Common myeloid progenitor, CD34-positive (primary cell): ENCODE measurements around the gene TMEM119.

ENCODE experiments used
- CTCF ChIA-PET: fragments of 350-600 bp; sonication (Branson Sonifier 250); formaldehyde crosslinking; loops from one replicate; lab custom pipeline; 2021; ENCODE audit warnings: antibody characterized with exemption; lab: Charles Lee
- POLR2A ChIA-PET: fragments of 350-600 bp; sonication (Branson Sonifier 250); formaldehyde crosslinking; loops from one replicate; lab custom pipeline; 2021; ENCODE audit warnings: antibody characterized with exemption; lab: Charles Lee
- DNase-seq, 3 donors: peaks; one replicate each; pipeline versions ENCODE4 v3.0.0 to v3.0.0-alpha.2; 2013
- H3K27ac ChIP-seq, 2 experiments: 1 replicate in 1 of 2; 2 replicates in 1 of 2; pipeline ENCODE4 v1.7.0; 2013; ENCODE audit warnings: inconsistent platforms in 2 of 2, low read length in 2 of 2, mild to moderate bottlenecking in 2 of 2, low read depth in 1 of 2, moderate library complexity in 1 of 2; ENCODE audit not compliant: severe bottlenecking in 2 of 2, insufficient read depth in 1 of 2, poor library complexity in 1 of 2
- H3K27me3 ChIP-seq, 5 experiments: replicated peaks in 2 of 5; 1 replicate in 3 of 5; 2 replicates in 2 of 5; pipeline versions ENCODE4 v1.6.1 to v1.7.0; 2013; ENCODE audit warnings: low read length in 4 of 5, mild to moderate bottlenecking in 2 of 5, moderate library complexity in 2 of 5, inconsistent platforms in 1 of 5; ENCODE audit not compliant: insufficient read depth in 5 of 5, control insufficient read depth in 4 of 5
- H3K36me3 ChIP-seq, 4 experiments: 1 replicate in 2 of 4; 2 replicates in 2 of 4; pipeline versions ENCODE4 v1.6.1 to v1.7.0; 2013; ENCODE audit warnings: low read length in 3 of 4, control low read depth in 1 of 4, mild to moderate bottlenecking in 1 of 4; ENCODE audit not compliant: control insufficient read depth in 4 of 4, insufficient read depth in 4 of 4
- H3K4me1 ChIP-seq, 4 experiments: 1 replicate in 3 of 4; 2 replicates in 1 of 4; pipeline versions ENCODE4 v1.6.1 to v1.7.1; 2013; ENCODE audit warnings: low read length in 3 of 4, mild to moderate bottlenecking in 3 of 4, control low read depth in 1 of 4, inconsistent platforms in 1 of 4, moderate library complexity in 1 of 4; ENCODE audit not compliant: control insufficient read depth in 4 of 4, insufficient read depth in 4 of 4; ENCODE audit errors: control extremely low read depth in 1 of 4
- H3K4me3 ChIP-seq, 7 experiments: 1 replicate in 4 of 7; 2 replicates in 3 of 7; pipeline versions ENCODE4 v1.5.1 to v1.7.0; 2013; ENCODE audit warnings: mild to moderate bottlenecking in 7 of 7, low read length in 6 of 7, moderate library complexity in 6 of 7, inconsistent platforms in 2 of 7, low read depth in 2 of 7, control low read depth in 1 of 7; ENCODE audit not compliant: insufficient read depth in 4 of 7, control insufficient read depth in 1 of 7; ENCODE audit errors: extremely low read depth in 1 of 7
- H3K9me3 ChIP-seq, 5 experiments: 1 replicate in 4 of 5; 2 replicates in 1 of 5; pipeline versions ENCODE4 v1.6.1 to v1.7.1; 2013; ENCODE audit warnings: low read length in 4 of 5, mild to moderate bottlenecking in 2 of 5, inconsistent platforms in 1 of 5, low read depth in 1 of 5, moderate library complexity in 1 of 5; ENCODE audit not compliant: control insufficient read depth in 4 of 5, insufficient read depth in 2 of 5; ENCODE audit errors: control extremely low read depth in 1 of 5
- WGBS: methylation state at CpG from one replicate; pipeline ENCODE4 v1.1.5; 2013; ENCODE audit not compliant: insufficient coverage; 5-methylcytosine and 5-hydroxymethylcytosine counted together

TMEM119 gene

GRCh38 chr12:108616359-108616758, 18.5 kb upstream of the TMEM119 start:
- Histone ChIP-seq H3K36me3 (peaks cover 0 to 14% (median 12%) of the 10 kb centered on the region in 4 experiments), H3K4me3 (peak overlapping the region in 1 of 7 experiments; percentile 7), H3K9me3 (peaks cover 0 to 6% (median 0%) of the 10 kb centered on the region in 5 experiments), H3K4me1 (peaks cover 3 to 40% (median 19%) of the 10 kb centered on the region in 4 experiments), H3K27me3 (no peaks in the 10 kb centered on the region), H3K27ac (no peak overlapping the region)
- CTCF ChIA-PET: interaction anchor here (2.1 to 30.5 kb wide), 11 partner anchors 8 to 188 kb away, joined by 6 to 591 read pairs (median 17); partner anchors contain the start of genes ISCU, SART3 and SELPLG
- 100% methylated on average over 2 of the region's 2 CpGs for WGBS
- DNase-seq: no peak
- POLR2A ChIA-PET: interaction anchor here (1.3 kb wide), 1 partner anchor 17 kb away, joined by 4 read pairs; the partner anchor contains the start of gene SELPLG

- POLR2A ChIA-PET: no interaction called here
- peaks cover 3 to 40% (median 19%) of the 10 kb centered on the region in 4 experiments for H3K4me1 ChIP-seq
- CTCF ChIA-PET: interaction anchor here (0.7 to 30.5 kb wide), 8 partner anchors 8 to 188 kb away, joined by 3 to 591 read pairs (median 20); partner anchors contain the start of genes ISCU, SART3 and SELPLG
- 100% methylated on average over 1 of the region's 1 CpG for WGBS
- H3K4me3 ChIP-seq: no peak overlapping the region
- peaks cover 0 to 6% (median 0%) of the 10 kb centered on the region in 5 experiments for H3K9me3 ChIP-seq
- H3K27me3 ChIP-seq: no peaks in the 10 kb centered on the region
- peaks cover 0 to 10% (median 9%) of the 10 kb centered on the region in 4 experiments for H3K36me3 ChIP-seq
- no peak overlapping the region for H3K27ac ChIP-seq
- DNase-seq: no peak
Observed at GRCh38 chr12:108615918-108616317, 18.0 kb upstream of the TMEM119 start.

- CTCF ChIA-PET: interaction anchor here (2.1 to 30.5 kb wide), 5 partner anchors 17 to 189 kb away, joined by 6 to 591 read pairs (median 21); partner anchors contain the start of genes ISCU, SART3 and SELPLG
- WGBS: 99% methylated on average over 6 of the region's 6 CpGs
- H3K36me3 ChIP-seq: no peaks in the 10 kb centered on the region
- H3K27me3 ChIP-seq: no peaks in the 10 kb centered on the region
- peaks cover 0 to 6% (median 0%) of the 10 kb centered on the region in 5 experiments for H3K9me3 ChIP-seq
- POLR2A ChIA-PET: no interaction called here
- H3K4me1 ChIP-seq: peaks cover 3 to 39% (median 26%) of the 10 kb centered on the region in 4 experiments
- no peak overlapping the region for H3K27ac ChIP-seq
- no peak for DNase-seq
- no peak overlapping the region for H3K4me3 ChIP-seq
Observed at GRCh38 chr12:108614639-108615038, 16.8 kb upstream of the TMEM119 start.

DNA sequence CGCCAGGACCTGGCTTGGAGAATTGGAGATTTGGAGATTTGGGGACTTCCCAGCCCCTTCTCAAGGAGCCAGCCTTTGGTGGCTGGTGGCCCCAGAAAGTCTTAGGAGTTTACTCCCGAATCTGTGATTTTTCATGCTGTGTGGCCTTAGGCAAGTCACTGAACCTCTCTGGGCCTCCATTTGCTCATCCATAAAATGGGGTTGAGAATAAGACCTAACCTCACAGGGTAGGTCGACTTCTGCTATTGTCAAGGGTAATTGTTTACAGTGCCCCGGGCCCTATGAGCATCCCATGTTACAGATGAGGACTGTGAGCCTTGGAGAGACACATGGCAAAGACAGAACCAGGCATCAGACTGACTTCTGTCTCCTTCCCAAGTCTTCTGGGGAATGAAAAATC, 16.2 kb upstream of the TMEM119 start:
- WGBS: 100% methylated on average over 4 of the region's 4 CpGs
- POLR2A ChIA-PET: no interaction called here
- no peak for DNase-seq
- H3K4me1 ChIP-seq: peaks cover 3 to 43% (median 30%) of the 10 kb centered on the region in 4 experiments
- no peaks in the 10 kb centered on the region for H3K36me3 ChIP-seq
- no peak overlapping the region for H3K4me3 ChIP-seq
- CTCF ChIA-PET: interaction anchor here (1.9 to 30.5 kb wide), 4 partner anchors 24 to 190 kb away, joined by 5 to 591 read pairs (median 6); partner anchors contain the start of genes ISCU and SART3
- H3K27me3 ChIP-seq: no peaks in the 10 kb centered on the region
- H3K9me3 ChIP-seq: peaks cover 0 to 6% (median 0%) of the 10 kb centered on the region in 5 experiments
- H3K27ac ChIP-seq: no peak overlapping the region

- Histone ChIP-seq H3K9me3 (peaks cover 0 to 6% (median 0%) of the 10 kb centered on the region in 5 experiments), H3K4me1 (peaks cover 3 to 40% (median 33%) of the 10 kb centered on the region in 4 experiments), H3K27me3 (no peaks in the 10 kb centered on the region), H3K4me3 (no peak overlapping the region), H3K36me3 (no peaks in the 10 kb centered on the region), H3K27ac (no peak overlapping the region)
- 88% methylated on average over 6 of the region's 9 CpGs for WGBS
- DNase-seq: no peak
- CTCF ChIA-PET: interaction anchor here (1.2 to 30.5 kb wide), 5 partner anchors 9 to 191 kb away, joined by 3 to 591 read pairs (median 5); partner anchors contain the start of genes ISCU and SART3
- POLR2A ChIA-PET: no interaction called here
Observed at GRCh38 chr12:108613548-108613947, 15.7 kb upstream of the TMEM119 start.

DNA sequence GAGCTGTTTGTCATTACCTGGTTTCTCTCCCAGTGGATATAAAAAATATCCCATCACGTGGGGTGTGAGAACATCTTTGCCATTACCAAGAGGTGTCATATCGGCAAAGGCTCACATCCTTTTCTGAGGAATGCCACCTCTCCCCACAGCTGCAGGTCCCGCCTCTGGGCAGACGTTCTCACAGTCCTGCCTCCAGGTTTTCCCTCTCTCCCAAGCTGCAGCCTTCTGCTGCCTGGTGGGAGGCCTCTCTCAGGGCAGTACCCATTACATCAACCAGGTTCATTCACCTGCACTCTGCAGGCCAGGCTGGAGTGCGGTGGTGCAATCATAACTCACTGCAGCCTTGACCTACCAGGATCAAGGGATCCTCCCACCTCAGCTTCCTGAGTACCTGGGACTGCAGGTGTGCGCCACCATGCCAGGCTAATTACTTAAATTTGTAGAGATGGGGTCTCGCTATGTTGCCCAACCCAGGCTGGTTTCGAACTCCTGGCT, 15.0 kb upstream of the TMEM119 start:
- Histone ChIP-seq H3K27ac (no peak overlapping the region), H3K9me3 (peaks cover 0 to 6% (median 0%) of the 10 kb centered on the region in 5 experiments), H3K36me3 (no peaks in the 10 kb centered on the region), H3K4me3 (no peak overlapping the region), H3K4me1 (peaks cover 3 to 33% (median 30%) of the 10 kb centered on the region in 4 experiments), H3K27me3 (no peaks in the 10 kb centered on the region)
- 96% methylated on average over 8 of the region's 8 CpGs for WGBS
- ChIA-PET POLR2A (interaction anchor here (0.6 kb wide), 1 partner anchor 1301 kb away, joined by 3 read pairs; no protein-coding TSS in a partner anchor), CTCF (interaction anchor here (1.0 to 30.5 kb wide), 7 partner anchors 10 to 191 kb away, joined by 3 to 591 read pairs (median 5); partner anchors contain the start of genes ISCU, SART3 and SELPLG)
- DNase-seq: no peak
